ENCODE data around the gene TMEM69. TPM values are rescaled to one million over a fixed set of nuclear protein-coding genes. Genes with fewer than 3 reads are reported as not detected.
"Not testable (repeated sequence)": the region's sequence is repeated elsewhere in the genome, so short reads cannot be mapped to it uniquely, and the experiment has no call there.

Gene TMEM69
- total RNA-seq, 1 donor from 2014 or later, result 23.5 TPM

DNA sequence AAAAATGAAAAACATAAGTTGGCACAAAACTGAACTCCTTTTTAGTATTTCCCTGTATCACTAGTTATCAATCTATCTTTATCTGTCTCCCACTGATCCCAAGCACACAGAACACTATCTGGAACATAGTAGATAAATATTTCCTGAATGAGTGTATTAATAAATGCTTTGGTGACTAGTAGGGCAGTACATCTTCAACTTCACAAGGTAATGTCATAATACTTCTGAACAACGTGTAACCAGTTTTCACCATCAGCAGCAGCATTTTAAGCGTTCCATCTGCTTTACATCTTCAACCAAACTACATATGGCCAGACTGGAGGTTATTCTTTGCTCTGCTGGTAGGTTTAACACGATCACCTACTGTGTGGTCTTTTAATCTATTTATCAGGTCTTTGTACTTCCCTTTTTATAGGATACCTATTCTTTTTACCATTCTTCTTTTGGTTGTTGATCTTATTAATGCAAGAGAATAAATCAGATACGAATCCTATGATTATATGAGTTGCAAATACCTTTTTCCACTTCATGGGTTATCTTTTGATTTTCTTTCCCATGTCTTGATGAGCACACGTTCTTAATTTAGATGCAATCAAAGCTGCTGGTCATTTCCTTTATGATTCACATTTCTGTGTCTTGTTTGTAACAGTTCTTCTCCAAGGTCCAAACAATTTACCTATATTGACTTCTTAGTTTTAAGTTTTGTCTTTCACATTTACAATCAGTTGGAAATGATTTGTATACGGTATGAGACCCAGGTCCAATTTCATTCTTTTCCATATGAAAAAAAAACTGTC, 17.9 kb upstream of the TMEM69 start:
- Histone ChIP-seq H3K4me1 (peaks cover 95% of the 10 kb centered on the region), H3K27me3 (ENCODE audit: low read depth) (no peaks in the 10 kb centered on the region), H3K36me3 (no peaks in the 10 kb centered on the region), H3K9me3 (replicated peaks) (no peaks in the 10 kb centered on the region), H3K4me3 (no peak overlapping the region), H3K27ac (replicated peaks) (no peak overlapping the region)
- DNase-seq, result no peak
- no peak for TF ChIP-seq CTCF (IDR thresholded peaks at IDR 0.05; ENCODE audit: borderline replicate concordance)
- intact Hi-C loops (cut with micrococcal nuclease), result no loop called here

GRCh38 chr1:45673956-45674355, 14.0 kb upstream of the TMEM69 start:
- Histone ChIP-seq H3K4me1 (peaks cover 100% of the 10 kb centered on the region), H3K27ac (replicated peaks) (peak overlapping the region; percentile 21), H3K36me3 (no peaks in the 10 kb centered on the region), H3K27me3 (ENCODE audit: low read depth) (no peaks in the 10 kb centered on the region), H3K9me3 (replicated peaks) (no peaks in the 10 kb centered on the region), H3K4me3 (no peak overlapping the region)
- DNase-seq, result no peak
- TF ChIP-seq CTCF (IDR thresholded peaks at IDR 0.05; ENCODE audit: borderline replicate concordance), result no peak
- intact Hi-C loops (cut with micrococcal nuclease), result no loop called here

DNA sequence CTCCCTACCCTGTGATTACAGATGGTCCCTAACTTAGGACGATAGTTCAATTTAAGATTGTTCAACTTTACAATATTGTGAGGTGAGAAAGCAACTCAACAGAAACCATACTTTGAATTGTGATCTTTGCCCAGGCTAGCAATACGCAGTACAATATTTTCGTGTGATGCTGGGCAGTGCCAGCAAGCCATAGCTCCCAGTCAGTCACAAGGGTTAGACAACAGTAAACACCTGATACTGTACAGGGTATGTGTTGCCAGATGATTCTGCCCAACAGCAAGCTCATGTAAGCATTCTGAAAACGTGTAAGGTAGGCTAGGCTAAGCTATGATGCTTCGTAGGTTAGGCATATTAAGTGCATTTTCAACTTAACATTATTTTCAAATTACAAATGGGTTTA, 13.5 kb upstream of the TMEM69 start:
- peaks cover 100% of the 10 kb centered on the region for H3K4me1 ChIP-seq
- no peak overlapping the region for H3K4me3 ChIP-seq
- intact Hi-C loops (cut with micrococcal nuclease), result no loop called here
- peak overlapping the region; percentile 21 for H3K27ac ChIP-seq (replicated peaks)
- TF ChIP-seq CTCF (IDR thresholded peaks at IDR 0.05; ENCODE audit: borderline replicate concordance), result no peak
- no peaks in the 10 kb centered on the region for H3K27me3 ChIP-seq (ENCODE audit: low read depth)
- H3K9me3 ChIP-seq (replicated peaks), result no peaks in the 10 kb centered on the region
- H3K36me3 ChIP-seq, result no peaks in the 10 kb centered on the region
- no peak for DNase-seq

DNA sequence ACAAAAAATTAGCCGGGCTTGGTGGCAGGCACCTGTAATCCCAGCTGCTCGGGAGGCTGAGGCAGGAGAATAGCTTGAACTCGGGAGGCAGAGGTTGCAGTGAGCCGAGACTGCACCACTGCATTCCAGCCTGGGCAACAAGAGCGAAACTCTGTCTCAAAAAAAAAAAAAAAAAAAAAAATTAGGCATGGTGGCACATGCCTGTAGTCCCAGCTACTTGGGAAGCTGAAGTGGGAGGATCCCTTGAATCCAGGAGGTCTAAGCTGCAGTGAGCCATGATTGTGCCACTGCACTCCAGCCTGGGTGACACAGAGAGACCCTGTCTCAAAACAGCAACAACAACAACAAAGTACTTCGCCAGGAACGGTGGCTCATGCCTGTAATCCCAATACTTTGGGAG, 11.4 kb upstream of the TMEM69 start:
- H3K4me3 ChIP-seq; H3K36me3 ChIP-seq; H3K27me3 ChIP-seq (ENCODE audit: low read depth); DNase-seq; H3K9me3 ChIP-seq (replicated peaks); intact Hi-C loops (cut with micrococcal nuclease): not testable (repeated sequence)
- Histone ChIP-seq H3K4me1 (peaks cover 100% of the 10 kb centered on the region), H3K27ac (replicated peaks) (peak overlapping the region; percentile 72)

DNA sequence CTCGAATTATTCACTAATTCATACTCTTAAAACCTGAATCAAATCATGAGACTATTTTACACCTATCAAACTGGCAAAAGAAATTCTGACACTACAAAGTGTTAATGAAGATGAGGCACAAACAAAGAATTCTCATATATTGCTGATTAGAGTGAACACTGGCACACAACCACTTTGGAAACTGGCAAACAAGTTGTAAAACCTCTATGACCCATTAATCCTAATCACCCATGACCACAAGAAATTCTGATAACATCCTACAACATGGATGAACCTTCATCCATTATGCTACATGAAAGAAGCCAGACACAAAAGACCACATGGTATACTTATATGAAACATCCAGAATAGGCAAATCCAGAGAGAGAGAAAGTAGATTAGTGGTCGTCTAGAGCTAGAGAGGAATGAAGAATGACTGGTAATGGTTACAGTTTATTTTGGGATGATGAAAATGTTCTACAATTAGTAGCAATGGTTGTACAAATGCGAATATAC, 10.2 kb upstream of the TMEM69 start:
- Histone ChIP-seq H3K27me3 (ENCODE audit: low read depth) (no peaks in the 10 kb centered on the region), H3K36me3 (no peaks in the 10 kb centered on the region), H3K4me1 (peaks cover 100% of the 10 kb centered on the region), H3K4me3 (no peak overlapping the region), H3K9me3 (replicated peaks) (no peaks in the 10 kb centered on the region), H3K27ac (replicated peaks) (peak overlapping the region; percentile 72)
- TF ChIP-seq CTCF (IDR thresholded peaks at IDR 0.05; ENCODE audit: borderline replicate concordance), result no peak
- no peak for DNase-seq
- intact Hi-C loops (cut with micrococcal nuclease), result no loop called here

DNA sequence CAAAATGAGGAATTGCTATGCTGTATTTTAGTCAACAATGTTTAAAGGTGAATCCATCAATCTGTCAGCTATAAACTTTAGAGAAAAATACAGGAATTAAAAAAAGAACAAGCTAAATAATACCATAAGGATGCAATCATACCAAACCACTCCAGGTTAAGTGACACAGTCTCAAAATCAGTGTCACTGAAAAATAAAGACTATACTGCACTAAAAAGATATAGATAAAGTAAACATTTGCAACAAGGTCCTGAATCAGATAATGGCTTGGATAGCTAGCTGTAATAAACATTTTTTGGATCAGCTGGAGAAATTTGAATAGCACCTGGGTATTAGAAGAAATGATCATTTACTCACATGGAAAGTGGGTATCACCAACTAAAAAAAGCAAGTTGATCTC, 9.5 kb upstream of the TMEM69 start:
- Histone ChIP-seq H3K4me1 (peaks cover 100% of the 10 kb centered on the region), H3K4me3 (peak overlapping the region; percentile 4), H3K27me3 (ENCODE audit: low read depth) (no peaks in the 10 kb centered on the region), H3K27ac (replicated peaks) (peak overlapping the region; percentile 72), H3K9me3 (replicated peaks) (no peaks in the 10 kb centered on the region), H3K36me3 (no peaks in the 10 kb centered on the region)
- TF ChIP-seq CTCF (IDR thresholded peaks at IDR 0.05; ENCODE audit: borderline replicate concordance), result no peak
- no peak for DNase-seq
- intact Hi-C loops (cut with micrococcal nuclease), result no loop called here

All from left ventricle myocardium inferior (tissue), 1 donor.